HG02571 (cell line): Measurements from ENCODE around the gene SRR.
A peak's percentile ranks its signal among the peaks of the same experiment; 100 is the strongest.
"Not testable (repeated sequence)": the region's sequence is repeated elsewhere in the genome, so short reads cannot be mapped to it uniquely, and the experiment has no call there.

Source experiments
- ATAC-seq: cut with Tn5 transposase; IDR thresholded peaks from one replicate; pipeline ENCODE4 v1.9.1; 2021; ENCODE audit warnings: mild to moderate bottlenecking, moderate library complexity; ENCODE audit not compliant: unreplicated experiment

SRR gene, protein sequence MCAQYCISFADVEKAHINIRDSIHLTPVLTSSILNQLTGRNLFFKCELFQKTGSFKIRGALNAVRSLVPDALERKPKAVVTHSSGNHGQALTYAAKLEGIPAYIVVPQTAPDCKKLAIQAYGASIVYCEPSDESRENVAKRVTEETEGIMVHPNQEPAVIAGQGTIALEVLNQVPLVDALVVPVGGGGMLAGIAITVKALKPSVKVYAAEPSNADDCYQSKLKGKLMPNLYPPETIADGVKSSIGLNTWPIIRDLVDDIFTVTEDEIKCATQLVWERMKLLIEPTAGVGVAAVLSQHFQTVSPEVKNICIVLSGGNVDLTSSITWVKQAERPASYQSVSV

DNA sequence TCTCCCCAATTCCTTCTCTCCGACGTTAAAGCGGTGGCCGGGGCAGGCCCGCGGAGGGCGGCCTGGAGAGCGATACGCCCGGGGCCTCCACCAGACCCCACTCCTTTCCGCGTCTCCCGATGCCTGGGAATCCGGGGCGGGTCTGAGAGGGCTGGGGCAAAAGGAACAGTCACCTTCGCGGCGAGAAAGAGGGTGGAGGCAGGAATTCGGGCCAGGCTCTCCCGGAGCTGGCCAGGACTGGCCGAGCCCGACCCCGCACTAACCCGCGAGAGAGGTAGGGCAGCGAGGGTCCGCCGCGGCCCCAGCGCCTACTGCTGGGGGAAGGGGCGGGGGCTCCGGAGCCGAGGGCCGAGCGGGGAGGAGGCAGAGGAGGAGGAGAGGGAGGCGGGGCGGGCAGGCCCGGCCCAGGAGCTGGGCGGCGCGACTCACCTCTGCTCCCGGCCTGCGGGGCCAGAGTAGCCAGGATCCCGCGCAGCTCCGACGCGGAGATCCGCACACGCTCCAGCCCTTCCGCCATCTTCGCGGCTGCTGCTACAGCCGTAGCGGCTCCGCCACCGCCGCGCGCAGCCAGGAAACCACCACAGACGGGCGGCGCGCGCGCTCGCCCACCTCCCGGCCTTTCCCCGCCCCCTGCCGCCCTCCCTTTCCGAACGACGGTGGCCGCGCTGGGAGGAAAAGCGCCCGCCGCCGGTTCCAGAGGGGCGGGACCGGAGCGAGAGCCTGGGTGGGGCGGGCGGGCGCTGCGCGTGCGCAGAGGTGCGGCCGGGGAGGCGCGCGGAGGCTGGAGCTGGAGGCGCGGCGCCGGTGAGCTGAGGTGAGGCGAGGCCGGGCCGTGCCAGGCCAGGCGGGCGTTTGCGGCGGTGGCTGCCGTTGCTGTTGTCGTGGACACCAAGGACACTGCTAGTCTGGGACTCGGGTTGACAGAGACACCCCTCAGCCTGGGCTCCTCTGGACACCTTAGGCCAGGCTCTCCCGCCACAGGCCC is at the start of gene SRR, which contains the start of gene SMG6:
TSS of gene SRR (plus strand) at position 747 of the 985 bp plus-strand sequence. CDS start 11,611 bp downstream, outside the sequence.
TSS of gene SMG6 (minus strand) at position 582 of the 985 bp plus-strand sequence. CDS start at position 517, 65 bp downstream.
- peak; percentile 77 for ATAC-seq

DNA sequence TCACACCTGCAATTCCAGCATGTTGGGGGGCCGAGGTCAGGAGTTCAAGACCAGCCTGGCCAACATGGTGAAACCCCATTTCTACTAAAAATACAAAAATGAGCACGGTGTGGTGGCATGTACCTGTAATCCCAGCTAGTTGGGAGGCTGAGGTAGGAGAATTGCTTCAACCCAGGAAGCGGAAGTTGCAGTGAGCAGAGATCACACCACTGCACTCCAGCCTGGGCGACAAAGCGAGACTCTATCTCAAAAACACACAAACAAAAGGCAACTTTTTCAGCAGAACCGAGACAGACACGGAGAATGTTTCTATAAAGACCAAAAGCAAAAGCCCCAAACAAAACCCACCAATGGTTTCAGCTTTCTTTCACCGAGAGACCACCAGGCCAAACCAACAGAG is 44.9 kb upstream of the SRR start:
- not testable (repeated sequence) for ATAC-seq

DNA sequence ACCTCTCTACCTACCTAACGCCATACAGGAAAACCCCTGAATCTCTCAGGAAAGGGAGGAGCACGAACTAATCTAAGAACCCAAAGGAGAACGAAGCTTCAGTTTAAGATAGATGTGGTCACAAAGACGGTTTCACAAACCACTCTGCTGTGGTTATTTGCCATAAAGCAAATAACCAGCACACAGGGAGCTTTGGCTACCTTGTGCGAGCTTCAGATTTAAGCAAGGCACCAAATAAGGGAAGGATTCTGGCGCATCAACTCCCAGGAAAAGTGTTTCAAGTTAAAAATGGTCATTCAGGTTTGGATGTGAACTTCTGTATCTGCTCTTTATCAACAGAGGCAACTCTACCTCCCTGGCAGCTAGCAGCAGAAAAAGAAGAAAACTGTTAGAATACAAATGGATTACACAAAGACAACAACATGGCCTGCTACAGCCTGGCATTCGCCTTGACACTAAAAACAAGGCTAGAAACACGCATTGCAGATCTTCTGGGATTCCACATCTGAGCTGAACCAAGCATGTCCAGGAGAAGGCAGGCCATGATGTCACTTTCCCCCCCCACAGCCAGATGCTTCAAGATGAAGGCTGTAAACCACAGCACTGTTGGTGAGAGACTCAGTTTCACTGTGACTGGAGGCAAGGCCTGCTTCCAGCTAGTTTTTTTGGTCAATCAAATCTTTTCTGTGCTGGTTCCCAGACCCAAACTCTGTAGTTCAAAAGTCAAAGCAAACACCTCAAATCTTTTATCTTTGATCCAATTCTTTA is 43.8 kb upstream of the SRR start:
- peak; percentile 67 for ATAC-seq

DNA sequence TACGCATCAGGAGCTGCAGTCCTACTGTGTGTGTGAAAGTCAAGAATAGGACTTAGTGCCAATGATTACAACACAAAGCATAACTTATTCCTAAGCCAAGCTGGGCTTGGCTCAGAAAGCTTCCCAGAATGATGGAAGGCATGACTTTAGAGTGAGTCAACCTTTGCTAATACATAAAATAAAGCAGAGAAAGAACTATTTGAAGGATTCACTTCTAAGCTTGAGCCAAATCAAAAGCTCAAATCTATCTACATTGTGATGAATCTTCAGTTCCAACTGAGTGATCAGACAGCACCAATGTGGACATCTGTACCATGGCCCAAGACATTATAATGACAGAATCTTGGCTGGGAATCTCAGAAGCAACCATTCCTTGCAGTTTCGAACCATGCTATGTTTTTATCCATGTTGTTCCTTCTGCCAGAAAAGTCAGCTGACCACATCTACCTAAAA is 41.6 kb upstream of the SRR start:
- ATAC-seq: no peak

DNA sequence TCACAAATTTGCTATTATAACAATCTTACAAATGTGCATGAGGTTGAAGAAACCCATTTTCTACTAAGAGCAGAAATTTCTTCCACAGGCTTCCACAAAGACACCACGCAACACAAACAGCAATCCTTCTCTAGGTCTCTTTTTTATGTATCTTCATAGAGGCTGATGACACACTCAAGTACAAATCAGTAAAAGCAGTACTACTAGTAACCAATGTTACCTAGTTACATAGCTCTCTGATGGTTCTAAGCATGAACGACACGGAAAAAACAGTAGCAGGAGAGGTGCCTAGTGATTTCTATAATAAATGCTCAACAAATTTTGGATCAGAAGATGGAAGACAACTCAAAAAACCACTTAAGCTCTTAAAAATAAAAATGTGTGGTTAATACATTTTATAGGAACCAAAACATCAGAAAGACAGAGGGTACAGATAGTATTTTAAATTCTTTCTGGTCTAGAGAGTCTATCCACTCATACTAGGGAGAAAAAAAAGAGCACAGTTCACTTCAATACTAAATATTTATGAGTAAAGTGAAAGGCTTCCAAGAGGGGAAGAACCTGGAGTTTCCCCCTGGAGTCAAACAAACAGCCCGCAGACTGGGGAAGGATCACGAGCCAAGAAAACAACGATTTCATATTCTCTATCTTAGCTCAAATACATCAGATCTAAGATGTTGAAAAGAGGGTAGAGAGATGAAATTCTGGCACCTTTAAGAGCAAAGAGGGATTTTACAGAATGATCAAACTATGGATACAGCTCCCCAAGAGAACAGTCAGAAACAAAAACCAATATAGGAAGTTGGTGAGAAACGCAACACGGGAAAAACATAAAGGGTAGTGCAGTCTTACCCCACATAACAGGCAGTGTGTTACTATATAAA is 40.3 kb upstream of the SRR start:
- ATAC-seq: no peak

DNA sequence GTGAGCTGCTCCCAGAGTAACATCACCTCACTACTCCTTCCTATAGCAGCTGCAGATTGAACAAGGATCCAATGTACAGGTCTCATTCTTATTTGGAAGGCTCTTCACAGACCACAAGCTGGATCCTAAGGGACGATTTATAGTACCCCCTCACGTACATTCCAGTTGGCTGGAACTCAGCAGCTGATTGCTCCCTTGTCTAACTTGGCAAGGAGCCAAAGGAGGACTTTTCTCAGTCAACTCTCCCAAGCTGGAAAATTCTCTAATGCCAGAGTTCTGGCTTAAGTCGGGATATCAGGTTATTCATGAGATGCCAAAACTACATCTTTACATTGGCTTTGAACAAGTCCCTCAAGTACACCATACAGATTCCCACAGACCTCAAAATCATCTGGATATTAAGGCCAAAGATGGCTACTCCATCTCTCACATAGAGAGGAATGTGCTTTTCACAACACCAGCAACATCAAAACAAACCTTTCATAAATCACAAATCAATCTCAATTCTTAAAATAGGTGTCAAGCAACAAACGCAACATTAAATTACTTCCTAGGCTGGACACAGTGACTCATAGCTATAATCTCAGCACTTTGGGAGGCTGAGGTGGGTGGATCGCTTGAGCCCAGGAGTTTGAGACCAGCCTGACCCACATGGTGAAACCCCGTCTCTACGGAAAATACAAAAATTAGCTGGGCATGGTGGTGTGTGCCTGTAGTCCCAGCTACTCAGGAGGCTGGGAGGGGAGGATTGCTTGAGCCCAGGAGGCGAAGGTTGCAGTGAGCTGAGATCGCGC is 39.5 kb upstream of the SRR start:
- no peak for ATAC-seq

DNA sequence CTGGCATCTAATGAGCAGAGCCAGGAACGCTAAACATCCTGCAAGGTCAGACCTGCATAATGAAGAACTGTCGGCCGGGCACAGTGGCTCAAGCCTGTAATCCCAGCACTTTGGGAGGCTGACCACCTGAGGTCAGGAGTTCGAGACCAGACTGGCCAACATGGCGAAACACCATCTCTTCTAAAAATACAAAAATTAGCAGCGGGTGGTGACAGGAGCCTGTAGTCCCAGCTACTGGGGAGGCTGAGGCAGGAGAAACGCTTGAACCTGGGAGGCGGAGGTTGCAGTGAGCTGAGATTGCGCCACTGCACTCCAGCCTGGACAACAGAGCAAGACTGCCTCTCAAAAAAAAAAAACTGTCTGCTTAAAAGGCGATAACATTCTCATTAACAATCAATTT is 38.6 kb upstream of the SRR start:
- ATAC-seq: not testable (repeated sequence)

DNA sequence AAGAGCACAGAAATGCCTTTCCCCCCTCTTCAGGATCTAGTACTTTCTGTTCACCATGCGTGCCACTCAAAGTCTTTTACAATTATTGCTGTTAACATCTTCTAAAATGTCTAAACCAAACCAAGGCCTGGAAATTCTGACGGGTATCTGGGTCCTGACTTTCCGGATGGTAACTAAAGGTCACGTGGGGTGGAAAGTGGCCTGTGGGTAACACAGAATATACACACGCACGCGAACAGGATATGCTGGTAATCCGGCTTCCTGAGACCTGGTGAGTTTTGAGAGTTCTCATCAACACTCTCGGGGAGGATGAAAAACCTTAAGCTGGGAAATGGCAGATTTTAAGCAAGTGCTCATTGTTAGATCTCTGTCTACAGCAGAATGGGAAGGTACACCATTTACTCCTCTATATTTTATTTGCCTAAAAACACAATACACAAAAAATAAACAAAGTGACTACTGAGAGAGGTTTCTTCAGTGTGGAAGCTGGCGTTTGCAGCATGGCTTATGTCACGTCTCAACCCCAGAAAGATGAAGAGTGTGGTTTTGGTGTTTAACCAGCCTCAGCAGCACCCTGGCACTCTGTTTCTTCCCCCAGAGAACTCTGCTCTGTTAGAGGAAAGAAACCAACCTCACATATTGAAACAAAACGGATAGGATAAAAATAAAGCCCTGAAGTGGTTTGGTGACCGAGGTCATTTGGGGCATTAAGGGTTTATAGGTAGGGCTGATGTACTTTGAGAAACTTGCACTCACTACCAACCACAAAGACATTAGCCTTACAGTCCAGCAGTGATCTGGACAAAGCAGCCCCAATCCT is 37.5 kb upstream of the SRR start:
- peak; percentile 67 for ATAC-seq

DNA sequence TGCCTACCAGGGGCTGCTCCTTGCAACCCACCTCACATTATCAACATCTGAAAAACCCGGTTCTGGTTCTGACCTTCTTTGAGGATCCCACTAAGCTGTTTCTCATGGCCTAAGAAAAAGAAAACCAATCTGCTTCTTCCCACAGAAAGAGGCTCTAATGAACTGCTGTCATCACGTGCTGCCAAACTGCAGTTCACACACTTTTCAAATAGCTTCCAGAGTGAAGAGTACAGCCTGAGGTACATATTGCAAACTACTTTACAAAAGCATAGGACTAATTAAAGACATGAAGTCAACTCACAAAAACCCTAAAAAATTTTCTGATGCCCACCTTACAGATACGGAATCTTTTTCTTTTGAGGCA is 36.9 kb upstream of the SRR start:
- no peak for ATAC-seq

DNA sequence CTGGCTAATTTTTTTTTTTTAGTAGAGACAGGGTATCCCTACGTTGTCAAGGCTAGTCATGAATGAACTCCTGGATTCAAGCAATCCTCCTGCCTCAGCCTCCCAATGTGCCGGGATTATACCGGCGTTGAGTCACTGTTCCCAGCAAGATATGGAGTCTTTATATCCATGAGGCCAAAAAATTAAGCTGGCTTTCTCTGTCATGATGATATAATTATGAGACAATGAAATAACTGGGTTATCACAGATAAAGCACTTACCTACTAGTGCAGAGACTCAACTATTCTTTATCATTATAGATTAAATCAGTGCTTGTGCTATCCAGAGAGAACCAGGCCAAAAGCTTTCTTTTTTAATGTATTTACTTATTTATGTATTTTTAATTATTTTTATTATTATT is 36.4 kb upstream of the SRR start:
- no peak for ATAC-seq

DNA sequence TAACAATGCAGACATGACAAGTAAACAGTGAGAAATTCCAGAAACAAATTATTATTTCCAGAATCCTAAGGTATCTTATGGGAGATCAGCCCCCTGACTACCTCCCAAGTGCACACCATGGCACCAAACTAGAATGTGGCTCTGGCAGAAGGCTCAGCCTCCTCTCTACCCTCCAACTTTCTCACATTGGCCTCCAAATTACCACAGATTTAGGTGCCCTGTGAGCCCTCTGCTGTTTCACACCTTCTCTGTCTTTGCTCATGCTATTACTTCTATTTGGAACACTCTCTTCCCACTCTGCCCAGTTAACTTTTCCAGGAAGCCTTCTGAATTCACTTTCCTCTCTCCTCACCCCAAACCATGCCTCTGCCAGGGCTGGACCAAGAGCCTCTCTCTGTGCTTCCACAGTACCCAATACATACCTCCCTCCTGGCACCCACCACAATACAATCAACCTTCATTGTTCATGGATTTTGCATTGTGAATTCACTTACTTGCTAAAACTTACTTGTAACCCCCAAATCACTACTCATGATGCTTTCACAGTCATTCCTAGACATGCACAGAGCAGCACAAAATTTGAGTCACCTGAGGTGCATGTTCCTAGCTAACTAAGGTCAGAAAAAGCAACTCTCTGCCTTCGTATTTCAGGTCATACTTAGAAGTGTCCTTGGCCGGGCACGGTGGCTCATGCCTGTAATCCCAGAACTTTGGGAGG is 31.6 kb upstream of the SRR start:
- ATAC-seq: no peak

DNA sequence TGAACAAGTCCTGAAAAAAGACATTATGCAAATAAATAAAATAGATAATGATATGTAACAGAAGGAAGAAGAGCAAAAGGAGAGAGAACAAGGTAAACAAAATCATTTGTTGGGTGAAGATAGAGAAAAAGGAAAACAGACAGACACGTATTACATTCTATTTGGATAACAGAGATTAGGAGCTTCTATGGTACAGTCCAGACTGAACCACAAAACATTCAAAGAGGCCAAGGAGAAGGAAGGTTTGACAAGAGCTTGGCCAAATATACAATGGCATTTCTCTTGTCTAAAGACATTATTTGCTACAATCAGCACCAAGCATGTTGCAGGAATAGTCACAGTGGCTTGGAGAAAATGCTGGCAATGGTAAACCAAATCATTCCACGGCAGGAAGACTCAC is 29.3 kb upstream of the SRR start:
- ATAC-seq: no peak

DNA sequence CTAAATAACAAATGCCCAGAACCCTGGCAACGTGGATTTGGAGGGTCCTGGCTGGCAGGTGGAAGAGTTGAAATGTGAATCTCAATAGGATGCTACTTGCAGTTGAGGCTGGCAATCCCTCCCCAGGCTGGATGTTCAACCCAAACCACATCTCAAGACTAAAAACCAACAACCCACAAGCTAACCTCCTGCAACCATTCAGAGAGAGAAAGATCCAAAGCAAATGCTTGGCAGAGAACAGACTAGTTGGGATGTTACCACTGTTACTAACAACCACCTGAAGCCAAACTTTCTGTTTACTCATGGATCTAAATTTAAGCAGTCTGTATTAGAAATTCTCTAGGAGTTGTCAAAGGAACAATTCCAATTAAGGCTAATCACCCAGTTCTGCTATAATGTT is 28.0 kb upstream of the SRR start:
- ATAC-seq: no peak

DNA sequence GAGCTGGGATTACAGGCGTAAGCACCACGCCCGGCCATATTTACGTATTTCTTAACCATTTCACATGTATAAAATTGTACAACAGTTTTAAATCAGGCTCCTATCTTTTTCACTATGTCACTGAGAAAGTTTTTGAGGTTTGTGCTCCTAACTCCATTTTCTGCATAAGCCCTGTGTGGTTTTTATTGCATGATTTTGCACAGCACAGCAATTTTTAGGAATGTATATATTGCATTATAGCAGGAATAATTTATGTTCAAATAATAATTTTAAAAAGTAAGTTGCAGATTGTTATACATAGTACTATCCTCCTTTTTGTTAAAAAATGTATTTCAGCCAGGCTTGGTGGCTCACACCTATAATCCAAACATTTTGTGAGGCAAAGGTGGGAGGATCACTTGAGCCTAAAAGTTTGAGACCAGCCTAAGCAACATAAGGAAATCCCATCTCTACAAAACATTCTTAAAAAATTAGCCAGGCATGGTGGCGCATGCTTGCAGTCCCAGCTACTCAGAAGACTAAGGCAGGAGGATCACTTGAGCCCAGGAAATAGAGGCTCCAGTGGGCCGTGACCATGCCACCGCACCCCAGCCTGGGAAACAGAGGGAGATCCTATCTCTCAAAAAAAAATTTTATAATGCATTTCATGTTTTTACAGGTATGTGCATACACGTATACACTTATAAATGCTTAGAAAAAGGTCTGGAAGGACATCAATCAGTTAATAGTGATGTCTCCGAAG is 26.1 kb upstream of the SRR start:
- ATAC-seq: no peak

DNA sequence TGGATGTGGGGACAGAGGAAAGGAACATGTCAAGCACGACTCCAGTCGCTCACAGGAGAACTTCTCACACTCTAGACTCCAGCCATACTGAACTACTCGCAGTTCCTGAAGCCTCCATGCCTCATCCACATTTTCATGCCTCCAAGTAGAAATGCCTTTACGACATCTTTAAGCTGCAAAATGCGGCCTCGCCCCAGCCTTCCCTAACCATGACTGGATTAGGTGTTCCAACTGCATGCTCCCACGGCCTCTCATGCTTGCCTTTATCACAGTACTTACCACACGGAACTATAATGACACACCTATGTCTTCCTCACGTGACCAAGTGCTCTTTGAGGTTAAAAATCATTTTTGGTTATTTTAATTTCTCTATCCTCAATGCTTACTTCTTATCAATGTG is 24.0 kb upstream of the SRR start:
- ATAC-seq: no peak

DNA sequence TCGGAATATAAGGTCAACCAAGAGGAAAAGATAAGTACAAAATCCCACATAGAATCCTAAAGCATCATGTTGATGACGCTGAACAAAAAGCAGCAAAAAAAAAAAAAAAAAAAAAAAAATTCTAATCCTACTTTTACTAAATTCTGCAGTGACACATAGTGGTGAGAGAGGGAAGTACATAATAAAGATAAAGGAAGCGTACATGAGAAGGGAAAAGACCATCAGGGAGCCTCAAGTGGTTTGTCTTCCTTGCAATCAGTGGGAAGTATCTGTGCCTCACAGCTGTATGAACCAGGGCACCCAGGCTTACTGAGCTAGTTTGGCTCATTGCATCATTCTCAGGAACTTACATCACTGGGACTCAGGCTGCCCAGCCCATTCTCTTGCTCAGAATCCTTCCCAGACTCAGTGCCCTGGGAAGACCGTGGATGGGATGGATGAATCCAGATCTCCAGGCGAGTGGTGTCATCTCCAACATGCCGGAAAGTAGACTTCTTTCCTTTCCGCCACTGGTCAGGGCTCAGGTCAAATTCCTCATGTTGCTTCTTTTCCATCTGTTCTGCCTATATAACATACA is 21.4 kb upstream of the SRR start:
- no peak for ATAC-seq

DNA sequence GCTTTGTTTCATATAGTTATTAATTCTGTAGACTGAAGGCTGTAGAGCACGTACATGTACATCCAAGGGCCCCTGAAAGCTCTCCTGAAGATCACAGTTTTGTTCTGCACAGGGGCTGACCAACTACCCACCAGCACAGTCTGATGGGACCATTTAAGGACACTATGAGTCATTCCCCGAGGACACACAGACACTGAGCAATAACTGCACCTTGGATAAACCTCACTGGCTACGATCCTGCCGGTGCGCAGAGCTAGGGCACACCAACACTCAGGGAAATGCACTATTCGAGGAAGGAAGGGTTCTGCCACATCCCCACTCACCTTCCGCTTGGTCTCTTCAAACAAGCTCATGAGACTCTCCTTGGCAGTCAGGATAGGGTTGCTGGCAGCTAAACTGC is 20.4 kb upstream of the SRR start:
- ATAC-seq: no peak
